Endothelial cell of umbilical vein (primary cell): ENCODE data around the gene GLMN. TPM values are rescaled to one million over a fixed set of nuclear protein-coding genes. Genes with fewer than 3 reads are reported as not detected.

Source experiments
- BruUV-seq: library from RNA; stranded (reverse); fragments of 400-500 nt; replicated peaks from 2 replicates; lab custom pipeline; 2021; lab: Mats Ljungman, UMichigan
- CTCF ChIA-PET: fragments of 300-600, 350-600 bp; sonication (Branson Sonifier 250); formaldehyde crosslinking; loops from one replicate; lab custom pipeline; 2021; ENCODE audit warnings: antibody characterized with exemption, inconsistent platforms; lab: Charles Lee
- POLR2A ChIA-PET: fragments of 300-600, 350-600 bp; sonication (Branson Sonifier 250); formaldehyde crosslinking; loops from one replicate; lab custom pipeline; 2021; ENCODE audit warnings: antibody characterized with exemption, inconsistent platforms; lab: Charles Lee
- DNase-seq: peaks from one replicate; pipeline ENCODE4 v3.0.0-alpha.2; 2011; ENCODE audit warnings: low read depth, low spot score
- FAIRE-seq: peaks from 2 replicates; lab custom pipeline; 2011; peaks lifted over from hg19 to GRCh38; lab: Jason Lieb, UNC
- H2AFZ ChIP-seq: 2 replicates; pipeline ENCODE4 v1.6.0; 2012; ENCODE audit warnings: low read depth, low read length, control low read depth, inconsistent platforms
- H3K27ac ChIP-seq: 2 replicates; pipeline ENCODE4 v1.5.1; 2011; ENCODE audit warnings: low read depth, mild to moderate bottlenecking, control low read depth, low read length, moderate library complexity; ENCODE audit not compliant: insufficient read depth
- H3K27me3 ChIP-seq, 2 experiments: 2 replicates each; pipeline versions ENCODE4 v1.6.0 to v1.6.1; 2011; ENCODE audit warnings: low read length in 2 of 2, mixed read lengths in 1 of 2; ENCODE audit not compliant: control insufficient read depth in 2 of 2, insufficient read depth in 2 of 2
- H3K36me3 ChIP-seq, 2 experiments: 2 replicates in 1 of 2; 3 replicates in 1 of 2; pipeline ENCODE4 v1.5.1; 2011; ENCODE audit warnings: low read length in 2 of 2, mild to moderate bottlenecking in 1 of 2, moderate library complexity in 1 of 2; ENCODE audit not compliant: control insufficient read depth in 2 of 2, insufficient read depth in 2 of 2; ENCODE audit errors: extremely low read depth in 1 of 2
- H3K4me1 ChIP-seq: 3 replicates; pipeline ENCODE4 v1.5.1; 2011; ENCODE audit warnings: mild to moderate bottlenecking, low read length; ENCODE audit not compliant: control insufficient read depth, insufficient read depth; ENCODE audit errors: extremely low read depth
- H3K4me2 ChIP-seq: 2 replicates; pipeline ENCODE4 v1.6.1; 2011; ENCODE audit warnings: low read length, control low read depth, mixed read lengths; ENCODE audit not compliant: insufficient read depth
- H3K4me3 ChIP-seq, 3 experiments: fragments of 200-600 bp in 1 of 3; sonication (generic), shearing (Covaris generic) in 1 of 3; replicated peaks in 1 of 3; 2 replicates each; pipeline ENCODE4 v1.5.1; 2011 to 2016; ENCODE audit warnings: control low read depth in 3 of 3, low read length in 3 of 3, mild to moderate bottlenecking in 2 of 3, inconsistent platforms in 1 of 3, low read depth in 1 of 3, moderate library complexity in 1 of 3; ENCODE audit not compliant: insufficient read depth in 1 of 3
- H3K79me2 ChIP-seq: 2 replicates; pipeline ENCODE4 v1.6.0; 2012; ENCODE audit warnings: low read length, inconsistent platforms; ENCODE audit not compliant: control insufficient read depth, insufficient read depth
- H3K9ac ChIP-seq: replicated peaks from 2 replicates; pipeline ENCODE3; 2011; ENCODE audit warnings: low read length, control low read depth; ENCODE audit not compliant: insufficient read depth; ENCODE audit errors: extremely low read depth
- H3K9me1 ChIP-seq: replicated peaks from 3 replicates; pipeline ENCODE4 v1.6.0; 2011; ENCODE audit warnings: mild to moderate bottlenecking, low read length; ENCODE audit not compliant: control insufficient read depth, insufficient read depth; ENCODE audit errors: extremely low read depth
- H3K9me3 ChIP-seq: replicated peaks from 2 replicates; pipeline ENCODE4 v1.5.1; 2012; ENCODE audit warnings: low read length, inconsistent platforms; ENCODE audit not compliant: control insufficient read depth, insufficient read depth
- H4K20me1 ChIP-seq: replicated peaks from 2 replicates; pipeline ENCODE3; 2011; ENCODE audit warnings: mild to moderate bottlenecking, low read length; ENCODE audit not compliant: control insufficient read depth, insufficient read depth; ENCODE audit errors: extremely low read depth
- CTCF ChIP-seq, 2 donors: IDR thresholded peaks; 1 replicate in 1 of 2; 2 replicates in 1 of 2; pipeline ENCODE4 v1.5.1; 2011; ENCODE audit warnings: low read length in 2 of 2, mild to moderate bottlenecking in 2 of 2, moderate library complexity in 2 of 2, control low read depth in 1 of 2, inconsistent platforms in 1 of 2, low read depth in 1 of 2; ENCODE audit not compliant: insufficient read depth in 1 of 2; ENCODE audit errors: extremely low read depth in 1 of 2
- EZH2 ChIP-seq: IDR thresholded peaks from 2 replicates; pipeline ENCODE4 v1.6.1; 2012; ENCODE audit warnings: borderline replicate concordance, low read depth, mild to moderate bottlenecking, moderate library complexity, low read length, inconsistent platforms; ENCODE audit not compliant: severe bottlenecking
- FOS ChIP-seq: IDR thresholded peaks from 2 replicates; pipeline ENCODE4 v1.6.1; 2011; ENCODE audit warnings: mild to moderate bottlenecking, low read length, moderate library complexity, borderline replicate concordance; ENCODE audit not compliant: insufficient read depth
- MAX ChIP-seq: IDR thresholded peaks from 2 replicates; pipeline ENCODE4 v1.6.1; 2011; ENCODE audit not compliant: insufficient read depth, insufficient read length
- MYC ChIP-seq: IDR thresholded peaks from one replicate; pipeline ENCODE4 v1.6.1; 2011; ENCODE audit warnings: mild to moderate bottlenecking, low read depth, low read length
- dilution Hi-C: fragments of 300-500 bp; cut with MboI; formaldehyde crosslinking; loops from one replicate; pipeline ENCODE4 v1.15.0; 2019; ENCODE audit warnings: low sequenced_read_pairs; ENCODE audit not compliant: extremely low pct_ligation_motif_present
- intact Hi-C: fragments of 100-400 bp; cut with micrococcal nuclease; formaldehyde crosslinking; loops from one replicate; pipeline ENCODE4 v1.10.0; 2022
- polyA plus RNA-seq, 4 experiments: library from polyadenylated mRNA; depleted of rRNA in 3 of 4; stranded (reverse) in 3 of 4; unstranded in 1 of 4; fragments of >200 nt; gene quantifications; 2 replicates each; pipeline versions ENCODE4 v1.2.1 to v1.2.3, GENCODE V29; 2011 to 2012; ENCODE audit warnings: missing spikeins in 1 of 4
- total RNA-seq: library from RNA; stranded (reverse); gene quantifications from 2 replicates; pipeline ENCODE4 v1.2.3, GENCODE V29; 2021

GLMN gene
- total and polyA plus RNA-seq, 2 donors (not counting 3 experiments of a cell fraction or from before 2014, with no cell fraction given): 2.4 to 13.2 TPM

- H3K4me2 ChIP-seq: peak overlapping the region; percentile 99
- no TSS peak for BruUV-seq
- no peaks in the 10 kb centered on the region for H3K9me3 ChIP-seq
- peak overlapping the region; percentile 68 to 99 (median 97) for H3K4me3 ChIP-seq
- peaks cover 20% of the 10 kb centered on the region for H3K79me2 ChIP-seq
- ChIA-PET POLR2A (no interaction called here), CTCF (interaction anchor here (1.2 to 4.2 kb wide), 3 partner anchors 299 to 305 kb away, joined by 3 to 21 read pairs (median 8); no protein-coding TSS in a partner anchor)
- TF ChIP-seq MYC (no peak), EZH2 (no peak), FOS (no peak), CTCF (IDR thresholded peaks at IDR 0.05; ENCODE audit: extremely low read depth in 1 of 2, insufficient read depth in 1 of 2, low read depth in 1 of 2, low read length in 2 of 2) (peak in 1 of 2 donors; percentile 3), MAX (no peak)
- no peaks in the 10 kb centered on the region for H4K20me1 ChIP-seq
- H3K27ac ChIP-seq: peak overlapping the region; percentile 89
- H3K9ac ChIP-seq: peak overlapping the region; percentile 92
- FAIRE-seq: peak; percentile 33
- intact Hi-C loops: loop anchor here (2.0 to 10.0 kb wide), 4 partner anchors 184 to 796 kb away; partner anchors contain the start of genes BTBD8 and CDC7
- H3K9me1 ChIP-seq: no peaks in the 10 kb centered on the region
- peaks cover 10% of the 10 kb centered on the region for H3K4me1 ChIP-seq
- dilution Hi-C loops: no loop called here
- peaks cover 0 to 2% of the 10 kb centered on the region in 2 experiments for H3K36me3 ChIP-seq
- peak overlapping the region; percentile 99 for H2AFZ ChIP-seq
- no peak for DNase-seq
- H3K27me3 ChIP-seq: no peaks in the 10 kb centered on the region
Observed at GRCh38 chr1:92298213-92298572, 594 bp downstream of the GLMN start.
